Measurements from ENCODE around the gene KCNQ2.

Gene KCNQ2

DNA sequence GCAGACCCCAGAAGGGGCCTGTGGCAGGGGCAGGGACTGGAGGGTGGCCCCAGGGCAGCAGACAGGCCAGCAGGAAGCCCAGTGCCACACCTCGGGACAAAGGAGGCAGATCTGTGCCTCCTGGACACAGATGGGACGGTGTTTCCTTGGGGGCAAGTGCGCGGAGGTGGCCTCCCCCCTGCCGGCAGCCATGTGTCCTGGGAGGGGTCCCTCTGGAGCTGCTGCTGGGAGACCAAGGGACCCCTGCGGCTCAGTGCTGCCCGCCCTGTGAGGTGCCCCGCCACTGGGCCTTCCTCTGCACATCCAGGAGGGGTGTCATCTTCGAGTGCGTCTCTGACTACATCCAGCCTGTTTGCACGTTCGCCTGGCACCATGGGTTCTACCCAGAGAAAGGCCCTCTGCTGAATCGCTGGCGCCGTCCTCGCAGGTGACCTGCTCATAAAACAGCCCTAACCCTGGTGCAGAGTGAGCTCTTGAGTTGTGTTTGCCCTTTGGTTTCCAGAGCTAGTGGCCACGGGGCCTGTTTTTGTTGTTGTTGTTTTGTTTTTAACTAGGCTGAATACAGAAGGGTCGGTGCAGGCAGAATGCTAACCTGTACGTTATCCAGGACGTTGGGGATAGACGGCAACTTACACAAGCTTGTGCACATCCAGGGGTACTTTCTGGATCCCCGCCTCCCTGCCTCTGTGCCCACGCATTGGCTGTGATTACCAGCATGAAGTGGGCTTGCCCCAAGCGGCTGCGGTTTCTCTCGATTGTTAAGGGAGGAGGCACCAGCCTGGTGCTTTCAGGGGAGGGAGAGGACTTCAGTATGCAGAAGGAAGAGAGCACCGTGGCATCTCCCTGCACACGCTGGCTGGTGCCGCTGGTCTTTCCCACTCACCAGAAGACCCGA is 1.3 kb upstream of the KCNQ2 start:
- Histone ChIP-seq H3K27ac (replicated peaks; ENCODE audit: low read length) (no peak overlapping the region), H3K27me3 (ENCODE audit: control insufficient read depth in 3 of 3, insufficient read depth in 3 of 3, low read depth in 1 of 3, low read length in 3 of 3) (peaks cover 0 to 51% (median 17%) of the 10 kb centered on the region in 3 experiments), H3K36me3 (replicated peaks in 1 of 2; ENCODE audit: control insufficient read depth in 2 of 2, insufficient read depth in 2 of 2, low read length in 2 of 2) (peaks cover 0 to 14% of the 10 kb centered on the region in 2 donors), H3K9ac (ENCODE audit: low read depth, low read length, poor library complexity) (no peak overlapping the region), H4K91ac (ENCODE audit: low read depth, low read length, poor library complexity) (no peak overlapping the region), H2BK120ac (ENCODE audit: low read depth, low read length) (no peak overlapping the region), H3K9me3 (replicated peaks in 1 of 2; ENCODE audit: control insufficient read depth in 2 of 2, insufficient read depth in 1 of 2, low read depth in 1 of 2, low read length in 2 of 2) (no peaks in the 10 kb centered on the region), H3K4ac (ENCODE audit: low read length) (no peak overlapping the region), H3K18ac (ENCODE audit: low read length) (peak overlapping the region; percentile 83), H2BK15ac (ENCODE audit: low read length) (no peak overlapping the region), H2BK5ac (ENCODE audit: low read length) (peak overlapping the region; percentile 66), H3K14ac (ENCODE audit: low read length) (peak overlapping the region; percentile 64), H2BK12ac (ENCODE audit: low read length) (no peak overlapping the region), H2AFZ (ENCODE audit: low read length) (no peak overlapping the region), H2AK5ac (ENCODE audit: low read depth, low read length) (peak overlapping the region; percentile 52), H3K4me3 (ENCODE audit: low read length in 2 of 2) (no peak overlapping the region), H3K4me1 (ENCODE audit: control insufficient read depth in 2 of 2, insufficient read depth in 1 of 2, low read depth in 1 of 2, low read length in 2 of 2) (peaks cover 12 to 35% of the 10 kb centered on the region in 2 donors), H3K4me2 (ENCODE audit: insufficient read depth, low read length, poor library complexity, severe bottlenecking) (no peak overlapping the region), H4K8ac (ENCODE audit: low read depth, low read length) (no peak overlapping the region), H3K79me1 (ENCODE audit: low read depth, low read length) (peaks cover 6% of the 10 kb centered on the region), H3K23ac (ENCODE audit: low read depth, low read length, poor library complexity) (no peak overlapping the region)
- WGBS, 2 donors (ENCODE audit: extremely low coverage in 2 of 2, insufficient read length in 2 of 2, insufficient replicate concordance in 1 of 2) = no CpG with 5 or more reads among the region's 30 CpGs
- no peak for DNase-seq (ENCODE audit: low spot score)

DNA sequence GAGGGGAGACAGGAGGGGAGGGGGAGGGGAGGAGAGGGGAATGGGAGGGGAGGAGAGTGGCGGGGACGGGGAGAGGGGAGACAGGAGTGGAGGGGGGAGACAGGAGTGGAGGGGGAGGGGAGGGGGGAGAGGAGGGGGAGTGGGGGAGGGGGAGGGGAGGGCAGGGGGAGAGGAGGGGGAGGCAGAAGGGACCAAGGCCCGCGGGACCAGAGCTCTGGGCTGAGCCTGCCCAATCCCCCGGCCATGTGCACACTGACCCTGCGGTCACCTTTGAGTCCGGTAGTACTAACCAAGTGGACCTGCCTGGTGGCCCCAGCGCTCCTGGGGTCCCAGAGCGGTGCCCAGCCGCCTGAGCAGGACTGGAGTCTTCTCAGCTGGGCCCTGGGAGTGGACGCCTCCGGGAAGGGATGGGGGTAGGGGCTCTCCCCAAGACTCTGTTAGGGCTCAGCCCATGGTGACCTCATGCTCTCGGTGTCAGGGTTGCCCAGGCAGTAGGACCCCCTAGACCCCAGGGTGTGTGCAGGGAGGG is 471 bp upstream of the KCNQ2 start:
- H3K14ac ChIP-seq (ENCODE audit: low read length) = peak overlapping the region; percentile 64
- H4K8ac ChIP-seq (ENCODE audit: low read depth, low read length) = no peak overlapping the region
- no CpG with 5 or more reads among the region's 13 CpGs for WGBS, 2 donors (ENCODE audit: extremely low coverage in 2 of 2, insufficient read length in 2 of 2, insufficient replicate concordance in 1 of 2)
- H3K4me1 ChIP-seq (ENCODE audit: control insufficient read depth in 2 of 2, insufficient read depth in 1 of 2, low read depth in 1 of 2, low read length in 2 of 2) = peaks cover 12 to 35% of the 10 kb centered on the region in 2 donors
- H2AFZ ChIP-seq (ENCODE audit: low read length) = no peak overlapping the region
- peak overlapping the region; percentile 11 for H3K4me2 ChIP-seq (ENCODE audit: insufficient read depth, low read length, poor library complexity, severe bottlenecking)
- H3K9me3 ChIP-seq (replicated peaks in 1 of 2; ENCODE audit: control insufficient read depth in 2 of 2, insufficient read depth in 1 of 2, low read depth in 1 of 2, low read length in 2 of 2) = no peaks in the 10 kb centered on the region
- peak overlapping the region; percentile 52 for H2AK5ac ChIP-seq (ENCODE audit: low read depth, low read length)
- H3K79me1 ChIP-seq (ENCODE audit: low read depth, low read length) = peaks cover 8% of the 10 kb centered on the region
- H3K4me3 ChIP-seq (ENCODE audit: low read length in 2 of 2) = no peak overlapping the region
- H2BK15ac ChIP-seq (ENCODE audit: low read length) = peak overlapping the region; percentile 71
- peaks cover 0 to 42% (median 17%) of the 10 kb centered on the region in 3 experiments for H3K27me3 ChIP-seq (ENCODE audit: control insufficient read depth in 3 of 3, insufficient read depth in 3 of 3, low read depth in 1 of 3, low read length in 3 of 3)
- H4K91ac ChIP-seq (ENCODE audit: low read depth, low read length, poor library complexity) = no peak overlapping the region
- peak overlapping the region; percentile 65 for H3K18ac ChIP-seq (ENCODE audit: low read length)
- H3K9ac ChIP-seq (ENCODE audit: low read depth, low read length, poor library complexity) = no peak overlapping the region
- no peak for DNase-seq (ENCODE audit: low spot score)
- no peak overlapping the region for H3K4ac ChIP-seq (ENCODE audit: low read length)
- peaks cover 0 to 14% of the 10 kb centered on the region in 2 donors for H3K36me3 ChIP-seq (replicated peaks in 1 of 2; ENCODE audit: control insufficient read depth in 2 of 2, insufficient read depth in 2 of 2, low read length in 2 of 2)
- H3K23ac ChIP-seq (ENCODE audit: low read depth, low read length, poor library complexity) = peak overlapping the region; percentile 80
- no peak overlapping the region for H2BK120ac ChIP-seq (ENCODE audit: low read depth, low read length)
- H2BK12ac ChIP-seq (ENCODE audit: low read length) = no peak overlapping the region
- no peak overlapping the region for H3K27ac ChIP-seq (replicated peaks; ENCODE audit: low read length)
- H2BK5ac ChIP-seq (ENCODE audit: low read length) = peak overlapping the region; percentile 66

DNA sequence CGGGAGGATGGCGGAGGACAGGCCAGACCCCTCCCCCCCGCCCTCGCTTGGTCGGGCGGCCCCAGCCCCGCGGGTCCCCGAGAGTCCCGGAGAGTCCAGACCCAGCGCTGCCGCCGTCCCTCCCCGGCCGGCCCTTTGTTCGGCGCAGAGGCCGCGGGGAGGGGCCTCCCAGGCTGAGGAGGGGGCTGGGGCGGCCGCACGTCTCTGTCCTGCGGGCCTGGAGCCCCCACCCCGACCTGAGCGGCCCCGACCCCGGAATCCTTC is 806 bp downstream of the KCNQ2 start:
- DNase-seq (ENCODE audit: low spot score) = no peak
- Histone ChIP-seq H4K8ac (ENCODE audit: low read depth, low read length) (no peak overlapping the region), H2BK12ac (ENCODE audit: low read length) (no peak overlapping the region), H2BK120ac (ENCODE audit: low read depth, low read length) (no peak overlapping the region), H3K27ac (replicated peaks; ENCODE audit: low read length) (no peak overlapping the region), H2BK15ac (ENCODE audit: low read length) (peak overlapping the region; percentile 96), H2AK5ac (ENCODE audit: low read depth, low read length) (no peak overlapping the region), H2AFZ (ENCODE audit: low read length) (peak overlapping the region; percentile 71), H3K36me3 (replicated peaks in 1 of 2; ENCODE audit: control insufficient read depth in 2 of 2, insufficient read depth in 2 of 2, low read length in 2 of 2) (peaks cover 0 to 26% of the 10 kb centered on the region in 2 donors), H3K18ac (ENCODE audit: low read length) (peak overlapping the region; percentile 93), H3K4me3 (ENCODE audit: low read length in 2 of 2) (peak overlapping the region; percentile 90 to 94), H3K9me3 (replicated peaks in 1 of 2; ENCODE audit: control insufficient read depth in 2 of 2, insufficient read depth in 1 of 2, low read depth in 1 of 2, low read length in 2 of 2) (peaks cover 0 to 2% of the 10 kb centered on the region in 2 donors), H3K23ac (ENCODE audit: low read depth, low read length, poor library complexity) (no peak overlapping the region), H3K27me3 (ENCODE audit: control insufficient read depth in 3 of 3, insufficient read depth in 3 of 3, low read depth in 1 of 3, low read length in 3 of 3) (peaks cover 0 to 31% (median 17%) of the 10 kb centered on the region in 3 experiments), H3K79me1 (ENCODE audit: low read depth, low read length) (peaks cover 15% of the 10 kb centered on the region), H3K9ac (ENCODE audit: low read depth, low read length, poor library complexity) (peak overlapping the region; percentile 86), H3K4ac (ENCODE audit: low read length) (peak overlapping the region; percentile 23), H2BK5ac (ENCODE audit: low read length) (no peak overlapping the region), H3K4me2 (ENCODE audit: insufficient read depth, low read length, poor library complexity, severe bottlenecking) (peak overlapping the region; percentile 87), H4K91ac (ENCODE audit: low read depth, low read length, poor library complexity) (no peak overlapping the region), H3K4me1 (ENCODE audit: control insufficient read depth in 2 of 2, insufficient read depth in 1 of 2, low read depth in 1 of 2, low read length in 2 of 2) (peaks cover 12 to 31% of the 10 kb centered on the region in 2 donors), H3K14ac (ENCODE audit: low read length) (no peak overlapping the region)
- WGBS, 2 donors (ENCODE audit: extremely low coverage in 2 of 2, insufficient read length in 2 of 2, insufficient replicate concordance in 1 of 2) = no CpG with 5 or more reads among the region's 27 CpGs

GRCh38 chr20:63471002-63471716 is 1.3 kb downstream of the KCNQ2 start:
- Histone ChIP-seq H3K4me3 (ENCODE audit: low read length in 2 of 2) (peak overlapping the region; percentile 90 to 94), H3K27ac (replicated peaks; ENCODE audit: low read length) (no peak overlapping the region), H3K9me3 (replicated peaks in 1 of 2; ENCODE audit: control insufficient read depth in 2 of 2, insufficient read depth in 1 of 2, low read depth in 1 of 2, low read length in 2 of 2) (peaks cover 0 to 2% of the 10 kb centered on the region in 2 donors), H3K4me2 (ENCODE audit: insufficient read depth, low read length, poor library complexity, severe bottlenecking) (peak overlapping the region; percentile 87), H2BK5ac (ENCODE audit: low read length) (peak overlapping the region; percentile 16), H3K36me3 (replicated peaks in 1 of 2; ENCODE audit: control insufficient read depth in 2 of 2, insufficient read depth in 2 of 2, low read length in 2 of 2) (peaks cover 0 to 31% of the 10 kb centered on the region in 2 donors), H4K91ac (ENCODE audit: low read depth, low read length, poor library complexity) (no peak overlapping the region), H3K9ac (ENCODE audit: low read depth, low read length, poor library complexity) (peak overlapping the region; percentile 95), H3K4ac (ENCODE audit: low read length) (no peak overlapping the region), H3K23ac (ENCODE audit: low read depth, low read length, poor library complexity) (no peak overlapping the region), H3K18ac (ENCODE audit: low read length) (peak overlapping the region; percentile 93), H2AFZ (ENCODE audit: low read length) (peak overlapping the region; percentile 71), H3K14ac (ENCODE audit: low read length) (peak overlapping the region; percentile 47), H2BK12ac (ENCODE audit: low read length) (no peak overlapping the region), H3K27me3 (ENCODE audit: control insufficient read depth in 3 of 3, insufficient read depth in 3 of 3, low read depth in 1 of 3, low read length in 3 of 3) (peaks cover 0 to 31% (median 17%) of the 10 kb centered on the region in 3 experiments), H2BK120ac (ENCODE audit: low read depth, low read length) (peak overlapping the region; percentile 38), H2AK5ac (ENCODE audit: low read depth, low read length) (peak overlapping the region; percentile 89), H2BK15ac (ENCODE audit: low read length) (peak overlapping the region; percentile 96), H3K4me1 (ENCODE audit: control insufficient read depth in 2 of 2, insufficient read depth in 1 of 2, low read depth in 1 of 2, low read length in 2 of 2) (peaks cover 12 to 35% of the 10 kb centered on the region in 2 donors), H3K79me1 (ENCODE audit: low read depth, low read length) (peaks cover 18% of the 10 kb centered on the region), H4K8ac (ENCODE audit: low read depth, low read length) (no peak overlapping the region)
- no CpG with 5 or more reads among the region's 46 CpGs for WGBS, 2 donors (ENCODE audit: extremely low coverage in 2 of 2, insufficient read length in 2 of 2, insufficient replicate concordance in 1 of 2)
- no peak for DNase-seq (ENCODE audit: low spot score)

Measured in neuronal stem cell (in vitro differentiated cells).